WTC11 (cell line): ENCODE measurements around the gene GLYR1. TPM values are rescaled to one million over a fixed set of nuclear protein-coding genes. Genes with fewer than 3 reads are reported as not detected.

Experiments used
- ATAC-seq: fragments of 200-7000 bp; cut with Tn5 transposase; 2 replicates; pipeline ENCODE4 v1.10.0; 2021; ENCODE audit warnings: mild to moderate bottlenecking, moderate library complexity
- CTCF ChIA-PET: fragments of 300-600 bp; sonication (Branson Sonifier 250); formaldehyde crosslinking; loops from one replicate; lab custom pipeline; 2021; ENCODE audit warnings: antibody characterized with exemption; lab: Charles Lee
- POLR2A ChIA-PET: fragments of 350-600 bp; sonication (Branson Sonifier 250); formaldehyde crosslinking; loops from one replicate; lab custom pipeline; 2021; ENCODE audit warnings: antibody characterized with exemption; lab: Charles Lee
- DNase-seq: peaks from one replicate; pipeline ENCODE4 v3.0.0; 2021; ENCODE audit warnings: low spot score
- H3K27ac Mint-ChIP-seq: 2 replicates; pipeline ENCODE4 v1.8.0; 2021; ENCODE audit warnings: mixed read lengths
- H3K27me3 Mint-ChIP-seq: 2 replicates; pipeline ENCODE4 v1.8.0; 2021; ENCODE audit warnings: low read depth, mild to moderate bottlenecking, moderate library complexity, mixed read lengths
- H3K36me3 Mint-ChIP-seq: 2 replicates; pipeline ENCODE4 v1.8.0; 2021; ENCODE audit warnings: mixed read lengths
- H3K4me1 Mint-ChIP-seq: 2 replicates; pipeline ENCODE4 v1.8.0; 2022; ENCODE audit warnings: mixed read lengths
- H3K4me3 Mint-ChIP-seq: 2 replicates; pipeline ENCODE4 v1.8.0; 2021; ENCODE audit warnings: mild to moderate bottlenecking, moderate library complexity, mixed read lengths
- H3K9me3 Mint-ChIP-seq: 2 replicates; pipeline ENCODE4 v1.8.0; 2021; ENCODE audit warnings: mixed read lengths
- ATF3 ChIP-seq: sonication (generic); formaldehyde crosslinking; conservative IDR thresholded peaks from 2 replicates; pipeline ENCODE4 v1.8.1; 2022; ENCODE audit warnings: mild to moderate bottlenecking, missing genetic modification reagents
- CBFB ChIP-seq: sonication (generic); formaldehyde crosslinking; IDR thresholded peaks from 2 replicates; pipeline ENCODE4 v1.8.1; 2022; ENCODE audit warnings: mild to moderate bottlenecking, low read depth, missing genetic modification reagents
- CREM ChIP-seq: sonication (generic); formaldehyde crosslinking; IDR thresholded peaks from 2 replicates; pipeline ENCODE4 v1.8.1; 2022; ENCODE audit warnings: mild to moderate bottlenecking, missing genetic modification reagents, moderate library complexity
- HMGA2 ChIP-seq: fragments of 250-450 bp; sonication (Bioruptor Pico); IDR thresholded peaks from 2 replicates; pipeline ENCODE4 v1.4.0; 2021; ENCODE audit warnings: mild to moderate bottlenecking, moderate library complexity
- HMGXB4 ChIP-seq: sonication (generic); formaldehyde crosslinking; IDR thresholded peaks from 2 replicates; pipeline ENCODE4 v1.8.1; 2023; ENCODE audit warnings: mild to moderate bottlenecking, moderate library complexity, missing genetic modification reagents
- IRF1 ChIP-seq: sonication (generic); formaldehyde crosslinking; IDR thresholded peaks from 2 replicates; pipeline ENCODE4 v1.8.0; 2023; ENCODE audit warnings: missing genetic modification reagents
- KAT7 ChIP-seq: sonication (generic); formaldehyde crosslinking; IDR thresholded peaks from 2 replicates; pipeline ENCODE4 v1.8.1; 2023; ENCODE audit warnings: missing genetic modification reagents, mild to moderate bottlenecking, borderline replicate concordance
- MXD4 ChIP-seq: fragments of 250-450 bp; sonication (Bioruptor Pico); IDR thresholded peaks from 2 replicates; pipeline ENCODE4 v1.8.0; 2021; ENCODE audit warnings: mild to moderate bottlenecking, moderate library complexity, borderline replicate concordance
- MYBL2 ChIP-seq: sonication (generic); formaldehyde crosslinking; IDR thresholded peaks from 2 replicates; pipeline ENCODE4 v1.8.1; 2023; ENCODE audit warnings: mild to moderate bottlenecking, moderate library complexity, missing genetic modification reagents
- NR1H2 ChIP-seq: sonication (generic); formaldehyde crosslinking; IDR thresholded peaks from 2 replicates; pipeline ENCODE4 v1.9.0; 2021; ENCODE audit warnings: mild to moderate bottlenecking, moderate library complexity, missing genetic modification reagents
- OVOL2 ChIP-seq: fragments of 250-450 bp; sonication (Bioruptor Pico); IDR thresholded peaks from 2 replicates; pipeline ENCODE4 v1.9.0; 2021; ENCODE audit warnings: mild to moderate bottlenecking, borderline replicate concordance
- SP1 ChIP-seq: sonication (generic); formaldehyde crosslinking; conservative IDR thresholded peaks from 2 replicates; pipeline ENCODE4 v1.8.1; 2022; ENCODE audit warnings: missing genetic modification reagents
- ZNF121 ChIP-seq: sonication (generic); formaldehyde crosslinking; IDR thresholded peaks from 2 replicates; pipeline ENCODE4 v1.8.0; 2023; ENCODE audit warnings: missing genetic modification reagents
- ZNF138 ChIP-seq: sonication (generic); formaldehyde crosslinking; conservative IDR thresholded peaks from 2 replicates; pipeline ENCODE4 v1.8.1; 2022; ENCODE audit warnings: mild to moderate bottlenecking, moderate library complexity, missing genetic modification reagents
- ZNF232 ChIP-seq: sonication (generic); formaldehyde crosslinking; IDR thresholded peaks from 2 replicates; pipeline ENCODE4 v1.8.0; 2022; ENCODE audit warnings: mild to moderate bottlenecking, missing genetic modification reagents
- ZNF263 ChIP-seq: sonication (generic); formaldehyde crosslinking; IDR thresholded peaks from 2 replicates; pipeline ENCODE4 v1.8.1; 2022; ENCODE audit warnings: low read depth, mild to moderate bottlenecking, moderate library complexity, missing genetic modification reagents
- ZNF423 ChIP-seq: fragments of 250-450 bp; sonication (Bioruptor Pico); IDR thresholded peaks from 2 replicates; pipeline ENCODE4 v2.1.2; 2022; ENCODE audit warnings: mild to moderate bottlenecking, moderate library complexity
- ZSCAN18 ChIP-seq: fragments of 250-450 bp; sonication (Bioruptor Pico); IDR thresholded peaks from 2 replicates; pipeline ENCODE4 v2.1.2; 2022; ENCODE audit warnings: mild to moderate bottlenecking, moderate library complexity
- total RNA-seq: library from RNA; stranded (reverse); gene quantifications from 3 replicates; pipeline ENCODE4 v1.2.3, GENCODE V29; 2021
- TF ChIP-seq, protein P1 (sequence below): sonication (generic); formaldehyde crosslinking; IDR thresholded peaks from 2 replicates; pipeline ENCODE4 v1.8.1; 2022; ENCODE audit warnings: mild to moderate bottlenecking, moderate library complexity, missing genetic modification reagents
- TF ChIP-seq, protein P2 (sequence below): sonication (generic); formaldehyde crosslinking; IDR thresholded peaks from 2 replicates; pipeline ENCODE4 v1.8.0; 2022; ENCODE audit warnings: mild to moderate bottlenecking, missing genetic modification reagents
- TF ChIP-seq, protein P3 (sequence below): sonication (generic); formaldehyde crosslinking; IDR thresholded peaks from 2 replicates; pipeline ENCODE4 v1.8.0; 2022; ENCODE audit warnings: mild to moderate bottlenecking, missing genetic modification reagents
- TF ChIP-seq, protein P4 (sequence below): fragments of 250-450 bp; sonication (Bioruptor Pico); IDR thresholded peaks from 2 replicates; pipeline ENCODE4 v1.9.0; 2021; ENCODE audit warnings: mild to moderate bottlenecking

The GLYR1 gene
- total RNA-seq, 1 experiment from 2014 or later = 103 TPM

DNA sequence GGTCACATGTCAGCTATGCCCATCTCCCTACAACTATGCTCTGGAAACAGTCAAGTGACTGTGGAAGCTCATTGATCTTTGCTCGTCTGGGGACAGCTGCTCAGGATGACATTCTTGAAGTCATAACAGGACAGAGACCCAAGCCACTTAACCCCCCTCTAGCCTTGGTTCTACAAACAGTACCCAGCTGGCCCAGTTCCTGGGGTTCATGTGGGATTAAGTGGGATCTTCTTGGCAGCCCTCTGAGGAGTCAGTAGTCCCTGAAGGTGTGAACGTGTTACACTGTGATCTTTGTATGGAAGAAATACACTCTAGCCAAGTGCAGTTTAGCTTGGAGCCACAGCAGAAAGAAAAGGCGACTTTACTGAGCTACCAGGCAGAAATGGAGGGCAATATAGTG, 26.0 kb upstream of the GLYR1 start:
- H3K4me3 Mint-ChIP-seq = no peak overlapping the region
- POLR2A ChIA-PET = interaction anchor here (0.5 kb wide), 1 partner anchor 155 kb away, joined by 3 read pairs; no protein-coding TSS in a partner anchor
- H3K36me3 Mint-ChIP-seq = peaks cover 71% of the 10 kb centered on the region
- H3K9me3 Mint-ChIP-seq = no peaks in the 10 kb centered on the region
- CTCF ChIA-PET = no interaction called here
- H3K27ac Mint-ChIP-seq = no peak overlapping the region
- TF ChIP-seq ATF3 (CRISPR knock-in tag) (no peak), HMGXB4 (CRISPR knock-in tag) (no peak), ZNF121 (CRISPR knock-in tag) (no peak), ZNF232 (CRISPR knock-in tag) (no peak), MXD4 (CRISPR knock-in tag) (no peak), ZNF138 (CRISPR knock-in tag) (no peak), ZSCAN18 (CRISPR knock-in tag) (no peak), OVOL2 (CRISPR knock-in tag) (no peak), SP1 (CRISPR knock-in tag) (no peak), CBFB (no peak), IRF1 (no peak), MYBL2 (CRISPR knock-in tag) (no peak), NR1H2 (no peak)
- TF ChIP-seq, protein P1, sequence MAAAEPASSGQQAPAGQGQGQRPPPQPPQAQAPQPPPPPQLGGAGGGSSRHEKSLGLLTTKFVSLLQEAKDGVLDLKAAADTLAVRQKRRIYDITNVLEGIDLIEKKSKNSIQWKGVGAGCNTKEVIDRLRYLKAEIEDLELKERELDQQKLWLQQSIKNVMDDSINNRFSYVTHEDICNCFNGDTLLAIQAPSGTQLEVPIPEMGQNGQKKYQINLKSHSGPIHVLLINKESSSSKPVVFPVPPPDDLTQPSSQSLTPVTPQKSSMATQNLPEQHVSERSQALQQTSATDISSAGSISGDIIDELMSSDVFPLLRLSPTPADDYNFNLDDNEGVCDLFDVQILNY = no peak
- TF ChIP-seq, protein P2, sequence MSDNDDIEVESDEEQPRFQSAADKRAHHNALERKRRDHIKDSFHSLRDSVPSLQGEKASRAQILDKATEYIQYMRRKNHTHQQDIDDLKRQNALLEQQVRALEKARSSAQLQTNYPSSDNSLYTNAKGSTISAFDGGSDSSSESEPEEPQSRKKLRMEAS (CRISPR knock-in tag) = no peak
- TF ChIP-seq, protein P3, sequence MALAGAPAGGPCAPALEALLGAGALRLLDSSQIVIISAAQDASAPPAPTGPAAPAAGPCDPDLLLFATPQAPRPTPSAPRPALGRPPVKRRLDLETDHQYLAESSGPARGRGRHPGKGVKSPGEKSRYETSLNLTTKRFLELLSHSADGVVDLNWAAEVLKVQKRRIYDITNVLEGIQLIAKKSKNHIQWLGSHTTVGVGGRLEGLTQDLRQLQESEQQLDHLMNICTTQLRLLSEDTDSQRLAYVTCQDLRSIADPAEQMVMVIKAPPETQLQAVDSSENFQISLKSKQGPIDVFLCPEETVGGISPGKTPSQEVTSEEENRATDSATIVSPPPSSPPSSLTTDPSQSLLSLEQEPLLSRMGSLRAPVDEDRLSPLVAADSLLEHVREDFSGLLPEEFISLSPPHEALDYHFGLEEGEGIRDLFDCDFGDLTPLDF = no peak
- H3K27me3 Mint-ChIP-seq = no peaks in the 10 kb centered on the region
- DNase-seq (no peak), ATAC-seq (no peak)
- H3K4me1 Mint-ChIP-seq = no peaks in the 10 kb centered on the region

DNA sequence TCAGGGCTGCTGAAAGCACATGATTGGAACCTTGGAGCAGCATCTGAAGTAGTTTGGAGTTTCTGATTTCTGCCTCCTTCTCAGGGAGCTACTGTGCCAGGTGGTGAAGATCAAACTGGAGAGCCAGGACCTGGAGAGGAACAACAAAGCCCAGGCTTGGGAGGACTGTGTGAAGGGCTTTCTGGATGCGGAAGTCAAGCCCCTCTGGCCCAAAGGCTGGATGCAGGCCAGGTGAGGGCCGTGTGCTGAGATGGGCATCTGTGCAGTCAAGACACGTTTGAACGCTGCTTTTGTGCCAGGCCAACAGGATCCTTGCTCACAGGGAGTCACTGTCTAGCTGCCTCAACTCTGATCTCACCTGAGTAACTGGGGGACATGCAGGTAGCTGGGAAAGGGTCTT, 24.0 kb upstream of the GLYR1 start:
- Mint-ChIP-seq H3K27me3 (no peaks in the 10 kb centered on the region), H3K36me3 (peaks cover 62% of the 10 kb centered on the region), H3K4me3 (no peak overlapping the region), H3K9me3 (no peaks in the 10 kb centered on the region), H3K27ac (no peak overlapping the region), H3K4me1 (no peaks in the 10 kb centered on the region)
- DNase-seq = no peak
- CTCF ChIA-PET = no interaction called here
- POLR2A ChIA-PET = no interaction called here
- ATAC-seq = no peak
- TF ChIP-seq ZNF121 (CRISPR knock-in tag) (no peak), ZNF423 (CRISPR knock-in tag) (no peak), ZNF263 (no peak), CREM (CRISPR knock-in tag) (no peak), SP1 (CRISPR knock-in tag) (no peak), HMGA2 (no peak), KAT7 (no peak)
- TF ChIP-seq, protein P4, sequence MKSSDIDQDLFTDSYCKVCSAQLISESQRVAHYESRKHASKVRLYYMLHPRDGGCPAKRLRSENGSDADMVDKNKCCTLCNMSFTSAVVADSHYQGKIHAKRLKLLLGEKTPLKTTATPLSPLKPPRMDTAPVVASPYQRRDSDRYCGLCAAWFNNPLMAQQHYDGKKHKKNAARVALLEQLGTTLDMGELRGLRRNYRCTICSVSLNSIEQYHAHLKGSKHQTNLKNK = no peak
